GM18873 (cell line): ENCODE measurements around the gene UTP15.

Source experiments
- ATAC-seq: cut with Tn5 transposase; IDR thresholded peaks from one replicate; pipeline ENCODE4 v1.9.1; 2021; ENCODE audit warnings: mild to moderate bottlenecking, moderate library complexity, moderate number of reproducible peaks; ENCODE audit not compliant: unreplicated experiment, low FRiP score

The UTP15 gene

GRCh38 chr5:73619606-73620333 lies 54.2 kb downstream of the UTP15 start:
- no peak for ATAC-seq

GRCh38 chr5:73620334-73620687 lies 54.8 kb downstream of the UTP15 start:
- no peak for ATAC-seq

GRCh38 chr5:73623060-73623459 lies 57.5 kb downstream of the UTP15 start:
- no peak for ATAC-seq

GRCh38 chr5:73623901-73624404 lies 58.4 kb downstream of the UTP15 start:
- ATAC-seq, result no peak

DNA sequence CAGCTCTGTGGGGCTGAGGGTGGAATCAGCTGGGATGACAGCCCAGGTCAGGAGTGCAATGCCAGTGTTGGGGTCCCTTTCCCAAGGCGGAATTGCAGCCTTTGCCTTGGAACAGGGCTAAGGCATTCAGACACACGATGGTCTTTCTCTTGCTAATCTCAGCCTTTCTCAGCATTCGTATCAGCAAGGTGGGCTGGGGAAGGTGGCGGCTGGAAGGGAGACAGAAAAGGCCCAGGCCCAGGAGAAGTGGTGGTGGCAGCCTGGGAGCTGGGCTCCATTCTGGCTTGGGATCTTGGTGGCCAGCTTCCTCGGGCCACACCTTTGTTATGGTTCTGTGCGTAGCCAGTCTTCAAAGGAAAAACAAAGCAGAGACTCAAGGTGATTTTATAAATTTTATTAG lies 59.3 kb downstream of the UTP15 start:
- no peak for ATAC-seq

DNA sequence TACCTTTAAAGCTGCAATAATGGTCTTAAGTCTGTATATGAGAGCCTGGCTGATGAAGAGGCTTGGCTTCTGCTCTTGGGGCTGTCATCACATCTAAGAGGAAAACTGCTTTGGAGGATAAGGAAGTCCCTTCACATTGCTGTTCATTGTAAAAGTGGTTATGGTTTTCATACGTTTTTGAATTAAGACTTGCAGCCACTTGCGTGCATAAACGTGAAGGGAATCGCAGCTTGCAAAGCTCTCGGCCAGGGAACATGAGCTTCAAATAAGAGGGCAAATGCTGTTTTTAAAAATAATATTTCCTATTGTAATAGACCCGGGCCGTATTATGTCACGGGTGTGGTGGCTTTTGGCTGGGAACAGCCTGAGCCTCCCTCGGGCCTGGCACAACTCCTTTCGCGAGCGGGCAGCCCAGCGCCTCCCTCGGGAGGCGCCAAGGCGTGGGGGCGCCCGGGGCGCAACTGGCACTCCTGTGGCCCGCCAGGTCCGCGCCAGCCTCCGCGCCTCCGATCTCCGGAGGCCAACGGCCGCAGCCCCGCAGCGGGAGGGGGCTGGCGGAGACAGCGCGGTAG lies 59.9 kb downstream of the UTP15 start:
- ATAC-seq, result no peak

- no peak for ATAC-seq
These were observed 60.6 kb downstream of the UTP15 start, which contains the start of gene ARHGEF28 for GRCh38 chr5:73625944-73626811. ARHGEF28 (plus strand) TSS chr5:73626196; CDS start chr5:73684852, 58,656 bp downstream.

DNA sequence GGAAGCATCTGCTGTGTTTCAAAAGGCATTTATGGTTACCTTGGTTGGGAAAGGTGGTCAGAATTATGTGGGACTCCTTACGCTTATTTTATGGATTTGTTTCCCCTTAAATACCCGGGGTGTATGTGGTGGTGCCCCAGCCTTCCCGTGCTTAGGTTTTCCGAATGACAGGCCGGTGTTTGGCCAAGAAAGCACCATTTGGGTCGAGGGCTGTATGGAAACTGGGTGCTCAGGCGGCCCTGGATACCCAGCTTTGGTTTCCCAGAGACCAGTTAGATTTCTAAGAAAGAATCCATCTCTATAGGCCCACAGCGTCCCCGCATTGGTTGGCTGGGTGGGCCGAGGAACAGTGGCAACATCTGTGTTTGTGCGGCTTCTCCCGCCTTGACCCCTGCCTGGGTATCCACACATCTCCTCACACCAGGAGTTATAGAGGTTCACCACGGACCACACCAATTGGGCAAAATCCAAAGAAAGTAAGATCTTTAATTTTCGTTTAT lies 61.3 kb downstream of the UTP15 start:
- ATAC-seq, result no peak

- no peak for ATAC-seq
These were observed 63.9 kb downstream of the UTP15 start for GRCh38 chr5:73629456-73629855.

GRCh38 chr5:73630765-73631164 lies 65.2 kb downstream of the UTP15 start:
- ATAC-seq, result no peak

- no peak for ATAC-seq
These were observed 66.0 kb downstream of the UTP15 start for GRCh38 chr5:73631500-73631899.
